Effector CD4-positive, alpha-beta T cell (primary cell): ENCODE data around the gene TCIRG1.
"Not testable (repeated sequence)": the region's sequence is repeated elsewhere in the genome, so short reads cannot be mapped to it uniquely, and the experiment has no call there.

Source experiments
- DNase-seq: peaks from one replicate; pipeline ENCODE4 v3.0.0-alpha.2; 2020
- total RNA-seq: gene quantifications from one replicate; lab custom pipeline; 2026; lab: John Stamatoyannopoulos, UW

TCIRG1 gene, protein sequence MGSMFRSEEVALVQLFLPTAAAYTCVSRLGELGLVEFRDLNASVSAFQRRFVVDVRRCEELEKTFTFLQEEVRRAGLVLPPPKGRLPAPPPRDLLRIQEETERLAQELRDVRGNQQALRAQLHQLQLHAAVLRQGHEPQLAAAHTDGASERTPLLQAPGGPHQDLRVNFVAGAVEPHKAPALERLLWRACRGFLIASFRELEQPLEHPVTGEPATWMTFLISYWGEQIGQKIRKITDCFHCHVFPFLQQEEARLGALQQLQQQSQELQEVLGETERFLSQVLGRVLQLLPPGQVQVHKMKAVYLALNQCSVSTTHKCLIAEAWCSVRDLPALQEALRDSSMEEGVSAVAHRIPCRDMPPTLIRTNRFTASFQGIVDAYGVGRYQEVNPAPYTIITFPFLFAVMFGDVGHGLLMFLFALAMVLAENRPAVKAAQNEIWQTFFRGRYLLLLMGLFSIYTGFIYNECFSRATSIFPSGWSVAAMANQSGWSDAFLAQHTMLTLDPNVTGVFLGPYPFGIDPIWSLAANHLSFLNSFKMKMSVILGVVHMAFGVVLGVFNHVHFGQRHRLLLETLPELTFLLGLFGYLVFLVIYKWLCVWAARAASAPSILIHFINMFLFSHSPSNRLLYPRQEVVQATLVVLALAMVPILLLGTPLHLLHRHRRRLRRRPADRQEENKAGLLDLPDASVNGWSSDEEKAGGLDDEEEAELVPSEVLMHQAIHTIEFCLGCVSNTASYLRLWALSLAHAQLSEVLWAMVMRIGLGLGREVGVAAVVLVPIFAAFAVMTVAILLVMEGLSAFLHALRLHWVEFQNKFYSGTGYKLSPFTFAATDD
- 189 reads per million, percentile 92 among the genes with 10 or more reads in this experiment for total RNA-seq

DNA sequence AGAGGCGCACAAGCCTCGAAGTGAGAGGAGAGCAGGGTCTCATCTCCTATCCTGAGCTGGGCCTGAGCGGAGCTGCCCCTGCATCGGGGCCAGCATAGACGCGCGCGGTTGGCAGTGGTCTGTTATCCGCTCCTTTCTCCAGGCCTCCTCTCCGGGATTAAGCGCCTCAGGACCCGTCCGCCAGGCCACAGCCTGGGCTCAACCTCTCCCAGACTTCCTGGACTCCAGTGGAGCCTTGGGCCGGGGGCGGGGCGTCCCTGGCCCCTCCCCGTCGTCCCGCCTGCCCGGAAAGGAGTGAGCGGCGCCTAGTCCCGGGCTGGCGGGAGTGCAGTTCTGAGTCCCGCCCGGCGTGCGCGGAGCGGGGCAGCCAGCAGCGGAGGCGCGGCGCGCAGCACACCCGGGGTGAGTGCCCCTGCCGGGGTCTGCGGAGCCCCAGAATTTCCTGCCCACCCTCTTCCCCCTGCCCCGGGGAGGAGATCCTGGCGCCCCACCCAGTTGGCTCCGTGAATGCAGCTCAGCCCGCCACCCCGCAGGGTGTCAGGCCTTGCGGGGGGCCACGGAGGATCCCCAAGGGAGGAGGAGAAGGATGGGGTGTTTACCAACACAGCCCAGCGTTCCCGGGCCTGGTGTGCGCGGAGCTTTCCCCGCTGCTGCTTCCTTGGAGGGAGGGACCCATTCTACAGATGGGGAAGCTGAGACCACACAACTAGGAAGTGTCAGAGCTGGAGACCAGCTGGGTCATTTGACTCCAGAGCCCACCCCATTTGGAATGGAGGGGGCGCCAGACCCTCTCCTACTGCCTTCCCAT lies at the start of gene TCIRG1:
Gene TCIRG1, plus strand, starts transcription at position 308 of the 808 bp plus-strand sequence. CDS start 2,247 bp downstream, outside the sequence.
- DNase-seq: peak; percentile 36

- DNase-seq: not testable (repeated sequence)
Measured at GRCh38 chr11:67990546-67991346, 48.1 kb upstream of the TCIRG1 start.

DNA sequence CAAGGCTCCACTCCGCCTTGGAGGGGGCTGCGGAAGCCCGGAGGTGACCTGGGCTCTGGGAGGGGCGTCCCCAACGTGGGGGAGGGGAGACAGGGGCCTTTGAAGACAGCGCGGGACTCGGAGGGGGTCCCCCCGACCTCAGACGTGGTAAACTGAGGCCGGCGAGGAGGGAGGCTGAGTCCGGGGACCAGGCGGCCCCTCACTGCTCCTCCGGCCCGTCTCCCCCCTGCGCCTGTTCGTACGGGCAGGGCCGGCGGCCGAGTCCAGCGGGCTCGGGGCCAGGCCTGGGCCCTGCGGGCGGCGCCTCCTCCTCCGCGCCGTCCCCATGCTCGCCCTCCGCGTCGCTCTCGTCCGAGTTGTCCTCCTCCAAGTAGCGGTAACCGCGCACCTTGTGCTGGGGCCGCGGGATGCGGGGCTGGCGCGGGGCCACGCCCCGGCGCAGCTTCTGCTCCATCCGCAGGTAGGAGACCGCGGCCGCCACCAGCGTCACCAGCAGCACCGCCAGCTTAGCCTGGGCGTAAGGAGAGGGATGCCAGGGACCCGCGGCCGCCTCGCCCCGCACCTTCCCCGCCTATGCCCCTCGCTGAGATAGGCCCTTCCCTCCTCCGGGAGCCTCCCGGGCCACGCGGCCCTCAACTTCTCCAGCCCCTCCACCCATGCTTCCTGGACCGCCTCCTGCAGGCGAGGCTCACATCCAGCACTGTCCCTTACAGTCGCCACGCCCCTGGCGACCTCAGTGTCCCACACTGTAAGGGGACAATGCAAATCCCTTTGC lies 47.3 kb upstream of the TCIRG1 start:
- not testable (repeated sequence) for DNase-seq

- peak; percentile 19 for DNase-seq
Measured at GRCh38 chr11:67993821-67994220, 45.0 kb upstream of the TCIRG1 start.

- DNase-seq: not testable (repeated sequence)
Measured at GRCh38 chr11:67994387-67994786, 44.4 kb upstream of the TCIRG1 start.

DNA sequence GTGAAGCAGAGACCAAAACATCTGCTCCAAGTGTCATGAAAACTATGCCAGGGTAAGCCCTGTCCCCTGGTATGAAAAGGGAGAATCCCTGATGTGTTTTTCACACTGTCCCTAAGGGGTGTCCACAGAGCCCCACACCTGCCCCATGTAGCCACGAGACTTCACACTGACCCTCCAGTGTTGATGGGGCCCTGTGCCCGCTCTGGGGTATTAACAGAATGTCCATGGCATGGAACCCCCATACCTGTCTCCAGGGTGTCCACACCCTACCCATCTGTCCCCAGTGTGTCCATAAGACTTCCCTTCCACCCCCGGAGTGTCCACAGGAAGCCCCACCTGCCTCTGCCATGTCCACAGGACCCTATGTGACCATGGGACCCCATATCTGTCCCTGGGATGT lies 43.7 kb upstream of the TCIRG1 start:
- not testable (repeated sequence) for DNase-seq

- not testable (repeated sequence) for DNase-seq
Measured at GRCh38 chr11:67995579-67995978, 43.2 kb upstream of the TCIRG1 start.

- DNase-seq: no peak
Measured at GRCh38 chr11:67996051-67996450, 42.8 kb upstream of the TCIRG1 start.

- no peak for DNase-seq
Measured at GRCh38 chr11:67996622-67997474, 42.0 kb upstream of the TCIRG1 start.

DNA sequence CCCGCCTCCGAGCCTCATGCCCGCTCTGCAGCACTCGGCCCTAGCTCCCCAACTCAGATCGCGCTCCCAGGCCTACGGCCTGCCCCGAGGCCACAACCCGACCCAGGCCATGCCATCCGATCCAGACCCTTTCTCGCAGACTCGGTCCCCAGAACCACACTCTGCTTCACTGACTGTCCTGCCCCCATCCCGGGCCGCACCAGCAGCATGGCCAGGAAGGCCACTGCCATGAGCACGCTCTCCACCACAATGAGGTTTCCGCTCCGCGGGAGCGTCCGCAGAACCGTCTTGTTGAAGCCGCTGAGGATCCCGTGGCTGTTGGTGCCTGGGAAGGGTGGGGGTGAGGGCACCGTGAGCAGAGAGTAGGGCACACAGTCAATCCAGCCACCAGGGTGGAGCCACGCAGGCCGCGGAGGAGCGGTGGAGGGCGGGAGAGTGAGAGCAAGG lies 41.3 kb upstream of the TCIRG1 start:
- DNase-seq: no peak

DNA sequence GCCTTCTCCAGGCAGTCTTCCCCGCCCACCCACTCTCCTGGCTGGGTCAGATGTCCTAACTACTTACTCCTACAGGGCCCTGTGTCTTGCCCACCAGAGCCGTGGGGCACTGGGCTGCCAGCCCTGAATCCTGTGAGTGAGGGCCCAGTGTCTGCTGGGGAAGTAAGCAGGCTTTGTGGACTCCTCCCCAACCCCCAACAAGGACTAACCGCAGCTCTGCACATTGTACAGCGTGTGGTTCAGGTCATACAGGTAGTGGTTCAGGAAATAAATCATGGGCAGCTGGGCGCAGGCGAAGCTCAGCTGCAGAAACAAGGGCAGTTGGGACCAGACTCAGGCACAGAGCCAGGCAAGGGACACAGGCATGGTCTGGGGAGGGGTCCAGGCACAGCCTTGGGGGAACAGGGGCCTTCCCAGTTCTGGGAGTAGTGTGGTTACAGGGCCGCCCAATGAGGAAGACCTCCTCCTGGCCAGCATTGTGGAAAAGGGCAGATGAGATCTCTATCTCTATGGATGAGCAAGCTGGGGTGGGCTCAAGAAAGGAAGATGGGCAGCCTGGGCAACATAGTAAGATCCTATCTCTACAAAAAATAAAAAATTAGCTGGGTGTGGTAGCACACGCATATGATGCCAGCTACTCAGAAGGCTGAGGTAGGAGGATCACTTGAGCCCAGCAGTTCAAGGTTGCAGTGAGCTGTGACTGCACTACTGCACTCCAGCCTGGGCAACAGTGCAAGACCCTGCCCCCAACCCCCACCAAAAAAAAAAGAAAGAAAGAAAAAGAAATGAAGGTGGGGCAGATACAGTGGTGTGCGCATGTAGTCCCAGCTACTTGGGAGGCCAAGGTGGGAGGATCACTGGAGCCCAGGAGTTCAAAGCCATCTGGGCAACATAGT lies 40.4 kb upstream of the TCIRG1 start:
- DNase-seq: no peak

DNA sequence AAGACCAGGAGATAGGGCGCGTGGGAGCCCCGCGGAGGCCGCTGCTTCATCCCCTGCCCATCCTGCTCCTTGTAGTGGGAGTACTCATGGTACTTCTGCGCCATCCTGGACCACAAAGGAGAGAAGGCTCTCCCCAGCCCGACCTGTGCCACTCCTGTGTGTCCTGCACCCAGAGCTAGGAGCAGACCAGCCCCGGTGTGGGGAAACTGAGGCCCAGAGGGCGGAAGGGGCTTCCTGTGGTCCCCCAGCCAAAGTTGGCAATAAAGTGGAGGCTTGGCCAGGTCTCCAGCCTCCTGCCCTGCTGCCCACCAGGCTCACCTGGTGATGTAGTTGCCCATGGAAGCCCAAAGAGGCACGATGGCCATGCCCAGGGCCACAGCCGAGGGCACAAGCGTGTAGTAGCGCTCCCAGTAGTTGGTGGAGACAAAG lies 39.6 kb upstream of the TCIRG1 start:
- DNase-seq: no peak

DNA sequence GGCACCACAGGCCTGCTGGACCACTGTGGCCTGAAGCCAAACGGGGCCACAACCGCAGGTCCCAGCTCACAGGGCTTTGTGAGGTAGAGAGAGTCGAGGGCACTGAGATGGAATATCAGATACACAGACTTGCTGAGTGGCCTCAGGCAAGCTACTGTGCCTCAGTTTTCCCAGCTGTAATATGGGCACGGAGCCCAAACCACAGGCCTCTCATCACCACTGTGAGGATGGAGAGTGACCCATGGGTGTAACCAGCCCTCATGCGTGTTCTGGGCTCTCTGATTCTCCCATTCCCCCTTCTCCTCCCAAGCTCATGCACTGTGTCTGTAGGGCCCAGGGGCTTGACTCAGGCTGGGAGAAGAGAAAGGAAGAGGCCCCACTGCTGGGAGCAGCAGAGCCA lies 39.1 kb upstream of the TCIRG1 start:
- DNase-seq: no peak

- no peak for DNase-seq
Measured at GRCh38 chr11:68002575-68002937, 36.3 kb upstream of the TCIRG1 start.

DNA sequence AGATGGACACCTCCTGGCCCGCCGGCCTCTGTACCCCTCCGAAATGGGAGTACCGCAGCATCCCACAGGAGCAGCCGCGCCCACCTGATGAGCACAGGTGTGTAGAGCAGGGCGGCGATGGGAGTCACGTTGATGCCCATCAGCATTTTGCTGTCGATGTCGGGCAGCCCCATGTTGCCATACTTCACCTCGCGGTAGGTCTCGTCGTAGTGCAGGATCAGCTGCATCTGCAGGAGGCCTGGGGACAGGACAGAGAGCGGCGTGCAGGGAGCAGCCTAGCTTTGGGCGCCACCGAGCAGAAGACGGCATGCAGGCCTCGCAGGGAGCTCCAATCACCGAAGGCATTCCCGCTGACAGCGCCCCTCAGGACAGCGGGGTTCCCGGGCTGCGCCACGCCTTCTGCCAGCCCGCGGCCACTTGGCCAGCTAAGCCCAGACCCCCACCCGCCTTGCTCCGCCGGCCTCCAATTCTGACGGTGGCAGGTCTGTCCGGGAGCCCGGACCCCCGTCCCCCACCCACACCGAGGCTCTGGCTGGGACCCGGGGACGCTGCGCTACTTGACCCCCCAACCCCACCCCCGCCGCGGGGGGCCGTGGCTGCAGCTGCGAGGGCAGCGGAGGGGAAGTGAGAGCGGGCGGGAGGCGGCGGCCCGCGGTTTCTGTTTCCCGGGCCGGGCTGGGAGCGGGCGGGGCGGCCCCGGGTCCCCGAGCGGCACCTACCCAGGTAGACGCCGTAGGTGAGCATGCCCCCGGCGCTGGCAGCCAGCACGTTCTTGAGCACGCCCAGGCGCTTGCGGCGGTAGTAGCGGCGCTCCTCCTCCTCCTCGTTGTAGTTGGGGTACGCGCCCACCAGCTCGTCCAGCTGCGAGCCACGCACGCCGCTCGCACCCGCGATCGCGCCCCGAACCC lies 35.6 kb upstream of the TCIRG1 start:
- peak; percentile 50 for DNase-seq

- peak; percentile 56 for DNase-seq
Measured at GRCh38 chr11:68003846-68004550, 34.8 kb upstream of the TCIRG1 start, which contains the start of gene UNC93B1. Gene UNC93B1 (minus strand): TSS chr11:68004097. CDS start chr11:68004043, 54 bp downstream.
